CD4-positive, alpha-beta memory T cell (primary cell): ENCODE measurements around the gene IRF5. TPM values are rescaled to one million over a fixed set of nuclear protein-coding genes. Genes with fewer than 3 reads are reported as not detected.
"Not testable (repeated sequence)": the region's sequence is repeated elsewhere in the genome, so short reads cannot be mapped to it uniquely, and the experiment has no call there.

ENCODE experiments used
- CTCF ChIA-PET: fragments of 350-600 bp; sonication (Branson Sonifier 250); formaldehyde crosslinking; loops from one replicate; lab custom pipeline; 2021; ENCODE audit warnings: inconsistent platforms; ENCODE audit not compliant: partially characterized antibody; lab: Charles Lee
- POLR2A ChIA-PET: fragments of 350-600 bp; sonication (Branson Sonifier 250); formaldehyde crosslinking; loops from one replicate; lab custom pipeline; 2021; ENCODE audit not compliant: partially characterized antibody; lab: Charles Lee
- DNase-seq, 5 donors: peaks; one replicate each; pipeline versions ENCODE4 v3.0.0 to v3.0.0-alpha.2; 2020 to 2022; ENCODE audit warnings: mixed read lengths in 1 of 5
- H3K27ac ChIP-seq: one replicate; pipeline ENCODE4 v1.7.0; 2013; ENCODE audit warnings: low read depth, low read length
- H3K27me3 ChIP-seq: 2 replicates; pipeline ENCODE4 v1.7.0; 2013; ENCODE audit warnings: mild to moderate bottlenecking, low read length, moderate library complexity; ENCODE audit not compliant: insufficient read depth
- H3K36me3 ChIP-seq: 2 replicates; pipeline ENCODE4 v1.7.0; 2013; ENCODE audit warnings: mild to moderate bottlenecking, low read length, moderate library complexity; ENCODE audit not compliant: insufficient read depth
- H3K4me1 ChIP-seq: 2 replicates; pipeline ENCODE4 v1.7.0; 2013; ENCODE audit warnings: mild to moderate bottlenecking, low read length, moderate library complexity; ENCODE audit not compliant: insufficient read depth
- H3K4me3 ChIP-seq, 2 donors: one replicate each; pipeline ENCODE4 v1.7.0; 2013; ENCODE audit warnings: low read length in 2 of 2, mild to moderate bottlenecking in 1 of 2
- H3K9me3 ChIP-seq, 2 donors: one replicate each; pipeline ENCODE4 v1.7.0; 2013; ENCODE audit warnings: low read length in 2 of 2, control low read depth in 1 of 2; ENCODE audit not compliant: control insufficient read depth in 1 of 2
- H3K27ac Mint-ChIP-seq, 7 donors: one replicate each; pipeline ENCODE4 v1.8.0; 2020 to 2021; ENCODE audit warnings: mixed read lengths in 7 of 7, mild to moderate bottlenecking in 6 of 7, inconsistent platforms in 3 of 7, moderate library complexity in 3 of 7
- H3K27me3 Mint-ChIP-seq, 2 donors: one replicate each; pipeline ENCODE4 v1.8.0; 2020 to 2021; ENCODE audit warnings: mixed read lengths in 2 of 2
- H3K36me3 Mint-ChIP-seq, 2 donors: one replicate each; pipeline ENCODE4 v1.8.0; 2020 to 2021; ENCODE audit warnings: mixed read lengths in 2 of 2, inconsistent platforms in 1 of 2, mild to moderate bottlenecking in 1 of 2
- H3K4me1 Mint-ChIP-seq, 4 donors: one replicate each; pipeline ENCODE4 v1.8.0; 2020 to 2021; ENCODE audit warnings: mixed read lengths in 4 of 4, mild to moderate bottlenecking in 1 of 4
- H3K4me3 Mint-ChIP-seq, 8 donors: one replicate each; pipeline ENCODE4 v1.8.0; 2020 to 2021; ENCODE audit warnings: mixed read lengths in 8 of 8, mild to moderate bottlenecking in 7 of 8, moderate library complexity in 6 of 8, inconsistent platforms in 3 of 8
- H3K9me3 Mint-ChIP-seq, 8 donors: one replicate each; pipeline ENCODE4 v1.8.0; 2020 to 2021; ENCODE audit warnings: mixed read lengths in 8 of 8, mild to moderate bottlenecking in 5 of 8, inconsistent platforms in 3 of 8, moderate library complexity in 1 of 8
- intact Hi-C: fragments of 100-400 bp; cut with micrococcal nuclease; formaldehyde crosslinking; loops from one replicate; pipeline ENCODE4 v1.15.1; 2023
- polyA plus RNA-seq, 2 donors: library from polyadenylated mRNA; unstranded; fragments of 300-500 nt; fragmentation: Illumina TruSeq; gene quantifications; one replicate each; pipeline ENCODE4 v1.2.3, GENCODE V29; 2021
- total RNA-seq, 2 experiments: library from RNA; stranded (reverse); gene quantifications; one replicate each; pipeline ENCODE4 v1.2.3, GENCODE V29; 2021

The IRF5 gene
- total and polyA plus RNA-seq, 4 experiments from 2014 or later, result 7.2 to 27.8 (median 11.8) TPM

DNA sequence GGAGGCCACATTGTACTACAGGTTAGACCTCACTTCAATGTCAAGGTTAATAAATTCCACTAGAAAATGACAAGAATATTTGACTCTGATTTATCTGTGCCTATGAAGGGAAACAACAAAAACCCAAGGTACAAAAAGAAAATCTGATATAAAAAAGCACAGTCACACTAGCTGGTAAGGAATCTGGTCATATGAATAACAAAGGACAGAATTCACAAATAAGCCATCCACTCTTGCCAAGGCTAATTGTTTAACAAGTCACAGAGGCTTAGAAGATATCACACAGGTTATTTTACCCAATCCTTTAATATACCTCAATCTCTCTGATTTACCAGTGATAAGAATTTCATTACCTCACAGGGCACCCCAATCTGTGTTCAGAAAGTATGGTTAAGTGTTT is 47.9 kb downstream of the IRF5 start:
- Histone ChIP-seq H3K4me3 (no peak overlapping the region), H3K27me3 (no peaks in the 10 kb centered on the region), H3K9me3 (no peaks in the 10 kb centered on the region), H3K4me1 (no peaks in the 10 kb centered on the region), H3K27ac (no peak overlapping the region), H3K36me3 (peaks cover 58% of the 10 kb centered on the region)
- intact Hi-C loops, result no loop called here
- ChIA-PET CTCF (interaction anchor here (1.0 kb wide), 1 partner anchor 106 kb away, joined by 4 read pairs; no protein-coding TSS in a partner anchor), POLR2A (no interaction called here)
- Mint-ChIP-seq H3K4me3 (no peak overlapping the region), H3K36me3 (peaks cover 63 to 79% of the 10 kb centered on the region in 2 donors), H3K27ac (peak overlapping the region in 1 of 7 donors; percentile 50), H3K4me1 (peaks cover 0 to 1% (median 0%) of the 10 kb centered on the region in 4 donors), H3K9me3 (no peaks in the 10 kb centered on the region), H3K27me3 (no peaks in the 10 kb centered on the region)
- DNase-seq, result no peak

DNA sequence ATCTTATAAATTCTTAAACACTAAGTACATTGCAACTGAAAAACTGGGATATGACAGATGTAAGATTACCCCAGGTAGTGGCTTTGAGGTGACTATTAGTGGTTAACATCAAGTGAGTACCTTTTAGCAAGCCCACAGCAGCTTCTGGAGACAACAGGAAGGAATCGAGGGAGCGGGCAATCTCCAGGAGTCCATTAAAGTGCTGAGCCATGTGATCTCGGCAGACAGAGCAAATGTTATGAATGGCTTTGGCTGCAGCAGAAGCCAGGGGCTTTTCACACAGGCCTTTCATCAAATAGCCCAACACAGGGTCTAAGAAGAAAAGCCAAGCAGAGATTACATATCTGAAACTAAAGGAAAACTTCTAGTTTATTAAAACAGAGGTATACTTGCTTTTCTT is 48.9 kb downstream of the IRF5 start:
- DNase-seq, result no peak
- Histone ChIP-seq H3K36me3 (peaks cover 55% of the 10 kb centered on the region), H3K4me3 (no peak overlapping the region), H3K27me3 (no peaks in the 10 kb centered on the region), H3K27ac (no peak overlapping the region), H3K4me1 (no peaks in the 10 kb centered on the region), H3K9me3 (no peaks in the 10 kb centered on the region)
- Mint-ChIP-seq H3K27ac (peak overlapping the region in 2 of 7 donors; percentile 45 to 63), H3K9me3 (no peaks in the 10 kb centered on the region), H3K27me3 (no peaks in the 10 kb centered on the region), H3K4me3 (no peak overlapping the region), H3K36me3 (peaks cover 68 to 82% of the 10 kb centered on the region in 2 donors), H3K4me1 (peaks cover 0 to 1% (median 0%) of the 10 kb centered on the region in 4 donors)
- POLR2A ChIA-PET, result no interaction called here
- intact Hi-C loops, result no loop called here
- CTCF ChIA-PET, result no interaction called here

DNA sequence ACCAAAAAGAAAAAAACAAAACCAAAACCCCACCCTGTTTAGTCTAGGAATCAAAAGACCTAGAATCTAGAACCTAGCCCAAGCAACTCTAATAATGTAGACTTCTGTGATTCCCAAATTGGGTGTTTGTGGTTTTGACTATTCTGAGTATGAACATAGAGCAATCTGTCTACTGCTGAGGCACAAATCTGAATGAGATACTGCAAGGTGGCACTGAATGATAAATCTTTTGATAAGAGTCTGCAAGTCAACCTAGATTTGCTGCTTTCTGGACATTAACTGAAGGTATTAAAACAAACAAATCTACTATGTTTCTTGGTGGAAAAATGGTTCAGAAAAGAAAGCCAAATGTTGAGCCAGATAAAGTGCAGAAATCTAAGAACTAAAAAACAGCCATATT is 50.6 kb downstream of the IRF5 start:
- H3K4me1 Mint-ChIP-seq, result peaks cover 0 to 1% (median 0%) of the 10 kb centered on the region in 4 donors
- Histone ChIP-seq H3K27me3 (no peaks in the 10 kb centered on the region), H3K27ac (no peak overlapping the region), H3K9me3 (no peaks in the 10 kb centered on the region), H3K4me3 (no peak overlapping the region), H3K4me1 (no peaks in the 10 kb centered on the region), H3K36me3 (peaks cover 48% of the 10 kb centered on the region)
- intact Hi-C loops, result no loop called here
- peak overlapping the region in 2 of 7 donors; percentile 9 to 30 for H3K27ac Mint-ChIP-seq
- no peak overlapping the region for H3K4me3 Mint-ChIP-seq
- peaks cover 55 to 78% of the 10 kb centered on the region in 2 donors for H3K36me3 Mint-ChIP-seq
- no peak for DNase-seq
- no peaks in the 10 kb centered on the region for H3K9me3 Mint-ChIP-seq
- ChIA-PET CTCF (no interaction called here), POLR2A (no interaction called here)
- no peaks in the 10 kb centered on the region for H3K27me3 Mint-ChIP-seq

DNA sequence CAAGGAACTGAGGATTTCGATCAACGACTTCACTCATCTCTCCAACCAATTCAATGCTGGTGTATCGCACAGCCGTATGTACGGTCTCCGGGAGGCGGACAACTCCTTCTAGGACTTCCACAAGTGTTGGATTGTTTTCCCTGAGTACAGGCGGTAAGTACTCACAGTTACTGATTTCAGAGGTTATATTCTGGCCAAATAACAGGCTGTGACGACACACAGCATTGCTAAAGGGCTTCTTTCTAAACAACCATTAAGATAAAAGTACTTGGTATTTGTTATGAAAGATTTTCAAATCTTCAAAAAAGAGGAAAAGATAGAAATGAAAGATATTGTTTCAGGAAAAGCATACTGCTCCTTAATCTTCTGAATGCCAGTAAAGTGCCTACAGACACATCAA is 52.2 kb downstream of the IRF5 start:
- no peak overlapping the region for H3K27ac Mint-ChIP-seq
- Histone ChIP-seq H3K9me3 (no peaks in the 10 kb centered on the region), H3K4me1 (no peaks in the 10 kb centered on the region), H3K4me3 (no peak overlapping the region), H3K36me3 (peaks cover 39% of the 10 kb centered on the region), H3K27me3 (no peaks in the 10 kb centered on the region), H3K27ac (no peak overlapping the region)
- intact Hi-C loops, result no loop called here
- no peaks in the 10 kb centered on the region for H3K27me3 Mint-ChIP-seq
- H3K4me3 Mint-ChIP-seq, result no peak overlapping the region
- no peaks in the 10 kb centered on the region for H3K9me3 Mint-ChIP-seq
- H3K4me1 Mint-ChIP-seq, result peaks cover 0 to 1% (median 0%) of the 10 kb centered on the region in 4 donors
- POLR2A ChIA-PET, result no interaction called here
- DNase-seq, result no peak
- peaks cover 51 to 72% of the 10 kb centered on the region in 2 donors for H3K36me3 Mint-ChIP-seq
- CTCF ChIA-PET, result no interaction called here

DNA sequence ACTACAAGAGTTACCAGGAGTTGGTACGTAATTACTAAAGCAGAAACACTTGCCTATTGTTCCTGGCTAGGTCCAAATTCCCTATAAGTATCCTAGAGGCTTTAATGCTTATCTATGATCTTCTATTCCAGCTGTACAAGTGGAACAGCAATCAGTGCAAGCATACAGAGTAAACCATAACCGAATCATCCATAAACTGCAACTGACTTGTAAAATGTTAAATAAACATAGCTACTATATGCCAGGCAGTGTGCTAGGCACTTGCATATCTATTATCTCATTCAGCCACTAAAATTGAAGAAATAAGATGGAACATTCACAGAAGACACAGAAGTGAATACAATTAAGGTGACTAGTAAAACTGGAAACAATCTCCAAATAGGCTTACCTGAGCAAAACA is 55.7 kb downstream of the IRF5 start:
- POLR2A ChIA-PET, result no interaction called here
- no peak overlapping the region for H3K4me3 ChIP-seq
- Mint-ChIP-seq H3K36me3 (peaks cover 42 to 63% of the 10 kb centered on the region in 2 donors), H3K27ac (no peak overlapping the region), H3K4me3 (no peak overlapping the region), H3K9me3 (no peaks in the 10 kb centered on the region), H3K4me1 (no peaks in the 10 kb centered on the region), H3K27me3 (no peaks in the 10 kb centered on the region)
- no peaks in the 10 kb centered on the region for H3K9me3 ChIP-seq
- no peaks in the 10 kb centered on the region for H3K27me3 ChIP-seq
- CTCF ChIA-PET, result no interaction called here
- no peak for DNase-seq
- no peak overlapping the region for H3K27ac ChIP-seq
- peaks cover 27% of the 10 kb centered on the region for H3K36me3 ChIP-seq
- no peaks in the 10 kb centered on the region for H3K4me1 ChIP-seq
- intact Hi-C loops, result no loop called here

DNA sequence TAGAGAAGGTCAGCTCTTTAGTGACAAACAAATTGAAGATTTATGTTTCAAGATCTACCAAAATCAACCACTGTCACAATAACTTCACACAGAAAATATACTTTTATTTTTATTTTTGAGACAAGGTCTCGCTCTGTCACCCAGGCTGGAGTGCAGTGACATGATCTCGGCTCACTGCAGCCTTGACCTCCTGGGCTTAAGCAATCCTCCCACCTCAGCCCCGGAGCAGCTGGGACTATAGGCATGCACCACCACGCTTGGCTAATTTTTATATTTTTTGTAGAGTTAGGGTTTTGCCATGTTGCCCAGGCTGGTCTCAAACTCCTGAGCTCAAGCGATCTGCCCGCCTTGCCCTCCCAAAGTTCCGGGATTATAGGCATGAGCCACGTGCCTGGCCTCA is 56.8 kb downstream of the IRF5 start:
- POLR2A ChIA-PET, DNase-seq, H3K9me3 Mint-ChIP-seq, H3K4me3 Mint-ChIP-seq, H3K4me1 ChIP-seq, H3K4me3 ChIP-seq, CTCF ChIA-PET, H3K27me3 Mint-ChIP-seq, H3K9me3 ChIP-seq, H3K27me3 ChIP-seq, H3K27ac ChIP-seq, intact Hi-C loops, H3K4me1 Mint-ChIP-seq, H3K27ac Mint-ChIP-seq: not testable (repeated sequence)
- H3K36me3 Mint-ChIP-seq, result peaks cover 40 to 61% of the 10 kb centered on the region in 2 donors
- H3K36me3 ChIP-seq, result peaks cover 25% of the 10 kb centered on the region

DNA sequence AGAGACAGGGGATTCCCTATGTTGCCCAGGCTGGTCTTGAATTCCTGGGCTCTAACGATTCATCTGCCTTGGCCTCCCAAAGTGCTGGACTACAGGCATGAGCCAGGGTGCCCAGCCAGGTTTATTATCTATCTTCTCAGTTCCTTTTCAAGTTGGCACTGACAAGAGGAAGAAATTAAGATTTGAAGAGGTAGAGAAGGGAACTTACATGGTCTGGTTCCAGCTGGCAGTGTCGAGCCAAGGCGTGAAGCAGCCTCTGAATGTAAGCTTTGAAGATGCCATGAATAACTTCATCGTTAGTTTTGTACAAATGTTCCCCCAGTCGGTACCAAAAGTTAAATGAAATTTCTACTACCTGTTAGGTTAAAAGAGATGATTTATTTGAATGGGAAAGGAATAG is 59.5 kb downstream of the IRF5 start:
- peaks cover 33 to 57% of the 10 kb centered on the region in 2 donors for H3K36me3 Mint-ChIP-seq
- no peaks in the 10 kb centered on the region for H3K9me3 Mint-ChIP-seq
- CTCF ChIA-PET, result interaction anchor here (0.8 kb wide), 1 partner anchor 94 kb away, joined by 6 read pairs; no protein-coding TSS in a partner anchor

More for the DNA sequence above, 59.5 kb downstream of the IRF5 start:
- Histone ChIP-seq H3K9me3 (no peaks in the 10 kb centered on the region), H3K27ac (no peak overlapping the region), H3K36me3 (peaks cover 39% of the 10 kb centered on the region), H3K4me3 (no peak overlapping the region), H3K4me1 (no peaks in the 10 kb centered on the region), H3K27me3 (no peaks in the 10 kb centered on the region)
- intact Hi-C loops, result no loop called here
- POLR2A ChIA-PET, result no interaction called here
- H3K27ac Mint-ChIP-seq, result peak overlapping the region in 3 of 7 donors; percentile 2 to 69 (median 37)
- no peak for DNase-seq
- H3K27me3 Mint-ChIP-seq, result no peaks in the 10 kb centered on the region
- H3K4me1 Mint-ChIP-seq, result no peaks in the 10 kb centered on the region
- no peak overlapping the region for H3K4me3 Mint-ChIP-seq
